GM12801 (cell line): ENCODE data around the gene IREB2.

Source experiments
- CTCF ChIP-seq: IDR thresholded peaks from one replicate; pipeline ENCODE4 v1.5.1; 2011; ENCODE audit warnings: control low read depth; ENCODE audit not compliant: insufficient read length; ENCODE audit errors: extremely low read depth

Gene IREB2

GRCh38 chr15:78540141-78540870 lies 102.3 kb downstream of the IREB2 start, which contains the start of gene PSMA4:
PSMA4 (plus strand) TSS chr15:78540444; CDS start chr15:78541928, 1,484 bp downstream.
- TF ChIP-seq CTCF: no peak

GRCh38 chr15:78540871-78541743 lies 103.1 kb downstream of the IREB2 start:
- no peak for TF ChIP-seq CTCF

GRCh38 chr15:78541744-78542034 lies 103.7 kb downstream of the IREB2 start:
- TF ChIP-seq CTCF: no peak

GRCh38 chr15:78542647-78543046 lies 104.6 kb downstream of the IREB2 start:
- TF ChIP-seq CTCF: no peak

GRCh38 chr15:78550194-78550593 lies 112.2 kb downstream of the IREB2 start:
- no peak for TF ChIP-seq CTCF

- TF ChIP-seq CTCF: no peak
Observed at GRCh38 chr15:78550815-78551214, 112.8 kb downstream of the IREB2 start.
